Measurements from ENCODE around the gene TFDP1. TPM values are rescaled to one million over a fixed set of nuclear protein-coding genes. Genes with fewer than 3 reads are reported as not detected.

TFDP1 gene
- total RNA-seq, 1 donor = 102 TPM

- no peak overlapping the region for H3K4me3 ChIP-seq (ENCODE audit: low read depth, low read length)
- DNase-seq (ENCODE audit: low read depth) = no peak
- no peak for TF ChIP-seq CTCF (IDR thresholded peaks at IDR 0.05; ENCODE audit: insufficient read depth, low read length)
These were observed 79.4 kb downstream of the TFDP1 start for GRCh38 chr13:113663934-113664333.

DNA sequence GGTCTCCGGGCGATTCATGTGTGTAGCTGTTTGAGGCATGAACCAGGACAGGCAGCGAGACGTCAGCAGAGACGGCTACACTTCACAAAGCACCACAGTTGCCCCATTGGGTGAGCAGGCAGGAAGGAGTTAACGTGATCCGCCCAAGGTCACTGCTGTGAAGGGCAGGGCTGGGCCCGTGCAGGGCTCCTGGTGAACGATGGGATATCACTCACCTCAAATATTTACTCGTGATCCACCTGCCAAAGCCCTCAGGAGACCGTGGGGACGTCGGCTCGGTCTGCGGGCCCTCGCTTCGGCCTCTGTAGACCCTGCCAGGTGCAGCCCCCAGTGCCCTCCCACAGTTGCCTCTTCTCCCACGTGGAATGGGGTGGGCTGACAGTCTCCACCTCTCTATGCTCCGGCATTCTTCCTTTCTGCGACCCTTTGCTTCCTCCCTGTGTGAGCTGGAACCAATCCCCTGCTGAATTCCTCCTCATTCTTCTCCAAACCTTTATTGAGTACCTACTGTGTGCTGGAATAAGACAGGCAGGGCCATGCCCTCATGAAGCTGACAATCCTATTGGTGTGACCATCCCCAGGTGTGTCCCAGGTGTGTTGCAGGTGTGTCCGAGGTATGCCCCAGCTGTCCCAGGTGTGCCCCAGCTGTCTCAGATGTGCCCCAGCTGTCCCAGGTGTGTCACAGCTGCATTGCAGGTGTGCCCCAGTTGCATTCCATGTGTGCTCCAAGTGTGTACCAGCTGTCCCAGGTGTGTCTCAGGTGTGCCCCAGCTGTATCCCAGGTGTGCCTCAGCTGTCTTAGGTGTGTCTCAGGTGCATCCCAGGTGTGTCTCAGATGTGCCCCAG is 80.4 kb downstream of the TFDP1 start:
- TF ChIP-seq CTCF (IDR thresholded peaks at IDR 0.05; ENCODE audit: insufficient read depth, low read length) = no peak
- DNase-seq (ENCODE audit: low read depth) = no peak
- H3K4me3 ChIP-seq (ENCODE audit: low read depth, low read length) = no peak overlapping the region

- H3K4me3 ChIP-seq (ENCODE audit: low read depth, low read length) = no peak overlapping the region
- TF ChIP-seq CTCF (IDR thresholded peaks at IDR 0.05; ENCODE audit: insufficient read depth, low read length) = no peak
- no peak for DNase-seq (ENCODE audit: low read depth)
These were observed 81.2 kb downstream of the TFDP1 start for GRCh38 chr13:113665597-113666328.

GRCh38 chr13:113666329-113666670 is 81.7 kb downstream of the TFDP1 start:
- DNase-seq (ENCODE audit: low read depth) = no peak
- TF ChIP-seq CTCF (IDR thresholded peaks at IDR 0.05; ENCODE audit: insufficient read depth, low read length) = no peak
- H3K4me3 ChIP-seq (ENCODE audit: low read depth, low read length) = no peak overlapping the region

- TF ChIP-seq CTCF (IDR thresholded peaks at IDR 0.05; ENCODE audit: insufficient read depth, low read length) = no peak
- no peak within 1 kb of the TSS for H3K4me3 ChIP-seq (ENCODE audit: low read depth, low read length)
- DNase-seq (ENCODE audit: low read depth) = no peak
These were observed 82.6 kb downstream of the TFDP1 start, which contains the start of gene GRK1 for GRCh38 chr13:113666951-113667701. GRK1 (plus strand) TSS chr13:113667219; CDS start chr13:113667387, 168 bp downstream.

DNA sequence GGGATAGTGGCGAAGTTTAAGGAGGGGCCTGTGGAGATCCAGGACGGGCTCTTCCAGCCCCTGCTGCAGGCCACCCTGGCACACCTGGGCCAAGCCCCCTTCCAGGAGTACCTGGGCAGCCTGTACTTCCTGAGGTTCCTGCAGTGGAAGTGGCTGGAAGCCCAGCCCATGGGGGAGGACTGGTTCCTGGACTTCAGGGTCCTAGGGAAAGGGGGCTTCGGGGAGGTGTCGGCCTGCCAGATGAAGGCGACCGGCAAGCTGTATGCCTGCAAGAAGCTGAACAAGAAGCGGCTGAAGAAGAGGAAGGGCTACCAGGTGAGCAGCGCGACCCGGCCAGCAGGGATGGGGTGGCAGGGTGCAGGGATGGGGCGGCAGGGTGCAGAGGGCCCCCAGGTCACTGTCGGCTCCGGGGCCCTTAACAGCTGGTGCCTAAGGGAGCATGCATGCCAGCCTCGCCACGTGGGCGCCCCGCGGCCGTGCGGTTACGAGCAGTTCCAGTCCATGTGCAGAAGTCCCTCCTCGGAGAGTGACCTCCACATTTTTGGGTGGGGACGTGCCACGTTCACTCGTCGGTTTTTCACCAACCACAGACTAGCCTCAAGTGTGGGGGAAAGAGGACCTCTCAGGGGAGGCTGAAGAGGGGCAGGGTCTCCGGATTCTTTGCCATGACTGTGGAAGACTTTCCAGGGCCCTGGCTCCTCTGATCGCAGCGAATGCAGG is 83.4 kb downstream of the TFDP1 start:
- no peak overlapping the region for H3K4me3 ChIP-seq (ENCODE audit: low read depth, low read length)
- TF ChIP-seq CTCF (IDR thresholded peaks at IDR 0.05; ENCODE audit: insufficient read depth, low read length) = no peak
- DNase-seq (ENCODE audit: low read depth) = no peak

All from fibroblast of the aortic adventitia (primary cell).